Immature natural killer cell (primary cell): Measurements from ENCODE around the gene TUBG2. TPM values are rescaled to one million over a fixed set of nuclear protein-coding genes. Genes with fewer than 3 reads are reported as not detected.
"Not testable (repeated sequence)": the region's sequence is repeated elsewhere in the genome, so short reads cannot be mapped to it uniquely, and the experiment has no call there.

ENCODE experiments used
- DNase-seq, 3 donors: peaks; one replicate each; pipeline ENCODE4 v3.0.0; 2022; ENCODE audit warnings: mixed read lengths in 1 of 3
- H3K27ac Mint-ChIP-seq, 6 donors: one replicate each; pipeline ENCODE4 v1.8.0; 2020; ENCODE audit warnings: mixed read lengths in 6 of 6, mild to moderate bottlenecking in 5 of 6, inconsistent platforms in 4 of 6, moderate library complexity in 3 of 6
- H3K27me3 Mint-ChIP-seq, 3 donors: one replicate each; pipeline ENCODE4 v1.8.0; 2020 to 2021; ENCODE audit warnings: low read depth in 3 of 3, mild to moderate bottlenecking in 3 of 3, mixed read lengths in 3 of 3, moderate library complexity in 3 of 3, inconsistent platforms in 1 of 3
- H3K36me3 Mint-ChIP-seq, 3 donors: one replicate each; pipeline ENCODE4 v1.8.0; 2020; ENCODE audit warnings: mixed read lengths in 3 of 3, inconsistent platforms in 2 of 3, mild to moderate bottlenecking in 2 of 3
- H3K4me1 Mint-ChIP-seq, 2 donors: one replicate each; pipeline ENCODE4 v1.8.0; 2020; ENCODE audit warnings: inconsistent platforms in 2 of 2, mild to moderate bottlenecking in 2 of 2, mixed read lengths in 2 of 2, moderate library complexity in 1 of 2
- H3K4me3 Mint-ChIP-seq, 5 donors: one replicate each; pipeline ENCODE4 v1.8.0; 2020; ENCODE audit warnings: mild to moderate bottlenecking in 5 of 5, mixed read lengths in 5 of 5, inconsistent platforms in 3 of 5, moderate library complexity in 3 of 5
- H3K9me3 Mint-ChIP-seq, 6 donors: one replicate each; pipeline ENCODE4 v1.8.0; 2020; ENCODE audit warnings: mild to moderate bottlenecking in 6 of 6, mixed read lengths in 6 of 6, inconsistent platforms in 4 of 6, moderate library complexity in 3 of 6
- polyA plus RNA-seq, 3 donors: library from polyadenylated mRNA; unstranded; fragments of 300-500 nt; fragmentation: Illumina TruSeq; gene quantifications; one replicate each; pipeline ENCODE4 v1.2.3, GENCODE V29; 2021

The TUBG2 gene
- 1 to 10 TPM; 1.3 to 4.0 (median 3.4) TPM for polyA plus RNA-seq

DNA sequence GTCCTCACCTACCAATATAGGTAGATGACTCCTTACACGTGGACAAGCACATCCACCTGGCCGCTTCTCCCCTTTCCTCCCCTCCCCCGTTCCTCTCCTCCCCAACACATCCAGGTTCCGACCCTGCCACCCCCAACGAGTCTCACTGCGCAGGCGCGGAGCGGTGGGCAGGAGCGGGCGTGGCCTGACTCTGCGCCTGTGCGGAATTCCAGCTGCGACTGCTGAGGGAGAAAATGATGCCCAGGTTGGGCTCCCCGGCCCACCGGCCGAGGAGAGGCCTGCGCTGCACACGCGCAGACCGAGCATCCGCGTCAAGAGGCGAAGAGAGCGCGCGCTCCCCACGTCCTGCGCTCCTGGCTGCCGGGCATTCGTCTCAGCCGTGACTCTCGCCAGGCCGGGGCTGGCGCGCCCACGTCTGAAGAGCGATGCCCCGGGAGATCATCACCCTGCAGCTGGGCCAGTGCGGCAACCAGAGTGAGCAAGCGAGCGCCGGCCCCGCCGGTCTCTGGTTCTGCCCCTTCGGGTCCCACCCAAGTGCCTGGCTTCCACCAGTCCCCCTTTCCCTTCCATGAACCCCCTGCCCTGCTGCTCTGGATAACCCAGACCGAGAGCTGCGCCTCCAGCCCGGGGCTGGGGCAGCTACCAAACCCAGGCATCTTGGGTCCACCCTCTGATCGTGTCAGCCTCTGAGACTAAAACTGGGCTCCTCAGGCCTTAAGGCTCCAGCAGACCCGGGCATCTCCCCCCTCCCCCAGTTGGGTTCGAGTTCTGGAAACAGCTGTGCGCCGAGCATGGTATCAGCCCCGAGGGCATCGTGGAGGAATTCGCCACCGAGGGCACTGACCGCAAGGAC is at the start of gene TUBG2:
Gene TUBG2 (plus strand): TSS at position 206 of the 853 bp plus-strand sequence. CDS start 220 bp downstream, at position 426.
- Mint-ChIP-seq H3K36me3 (peaks cover 0 to 2% (median 0%) of the 10 kb centered on the region in 3 donors), H3K27me3 (peaks cover 0 to 7% (median 1%) of the 10 kb centered on the region in 3 donors), H3K27ac (peak within 1 kb of the TSS in 4 of 6 donors; percentile 27 to 80 (median 55)), H3K4me3 (peak within 1 kb of the TSS; percentile 77 to 92 (median 86)), H3K9me3 (no peaks in the 10 kb centered on the region), H3K4me1 (peaks cover 19 to 30% of the 10 kb centered on the region in 2 donors)
- peak; percentile 47 to 59 (median 51) for DNase-seq

GRCh38 chr17:42609814-42610801 is 49.0 kb upstream of the TUBG2 start:
- peaks cover 43 to 50% of the 10 kb centered on the region in 2 donors for H3K4me1 Mint-ChIP-seq

DNA sequence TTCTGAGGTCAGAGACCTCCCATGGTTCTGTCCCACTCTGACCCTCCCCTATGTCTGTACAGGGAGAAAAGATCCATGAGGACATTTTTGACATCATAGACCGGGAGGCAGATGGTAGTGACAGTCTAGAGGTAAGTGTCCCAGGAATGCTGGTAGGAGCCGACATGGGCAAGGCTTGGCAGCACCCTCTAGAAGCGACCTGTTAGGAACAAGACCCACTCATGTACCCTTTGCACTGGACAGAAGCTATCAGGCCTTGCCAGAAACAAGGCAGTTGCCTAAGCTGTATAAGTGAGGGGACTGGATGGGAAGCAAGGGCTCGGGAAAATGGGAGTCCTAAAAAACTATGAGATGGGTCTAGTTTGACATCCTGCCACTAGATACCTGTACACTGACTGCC is 47.1 kb upstream of the TUBG2 start:
- peaks cover 8 to 17% (median 10%) of the 10 kb centered on the region in 3 donors for H3K27me3 Mint-ChIP-seq
- H3K36me3 Mint-ChIP-seq = peaks cover 0 to 25% (median 6%) of the 10 kb centered on the region in 3 donors
- peak overlapping the region in 4 of 5 donors; percentile 21 to 49 (median 40) for H3K4me3 Mint-ChIP-seq
- H3K4me1 Mint-ChIP-seq = peaks cover 24 to 31% of the 10 kb centered on the region in 2 donors
- H3K27ac Mint-ChIP-seq = no peak overlapping the region
- no peaks in the 10 kb centered on the region for H3K9me3 Mint-ChIP-seq
- DNase-seq = no peak

More at GRCh38 chr17:42609814-42610801, 49.0 kb upstream of the TUBG2 start:
- H3K27me3 Mint-ChIP-seq = peaks cover 8 to 17% (median 9%) of the 10 kb centered on the region in 3 donors
- H3K27ac Mint-ChIP-seq = peak overlapping the region; percentile 94 to 100 (median 98)
- H3K4me3 Mint-ChIP-seq = peak overlapping the region; percentile 99 to 100 (median 100)
- peak in 1 of 3 donors; percentile 3 for DNase-seq
- not testable (repeated sequence) for H3K9me3 Mint-ChIP-seq
- H3K36me3 Mint-ChIP-seq = peaks cover 0 to 24% (median 6%) of the 10 kb centered on the region in 3 donors

DNA sequence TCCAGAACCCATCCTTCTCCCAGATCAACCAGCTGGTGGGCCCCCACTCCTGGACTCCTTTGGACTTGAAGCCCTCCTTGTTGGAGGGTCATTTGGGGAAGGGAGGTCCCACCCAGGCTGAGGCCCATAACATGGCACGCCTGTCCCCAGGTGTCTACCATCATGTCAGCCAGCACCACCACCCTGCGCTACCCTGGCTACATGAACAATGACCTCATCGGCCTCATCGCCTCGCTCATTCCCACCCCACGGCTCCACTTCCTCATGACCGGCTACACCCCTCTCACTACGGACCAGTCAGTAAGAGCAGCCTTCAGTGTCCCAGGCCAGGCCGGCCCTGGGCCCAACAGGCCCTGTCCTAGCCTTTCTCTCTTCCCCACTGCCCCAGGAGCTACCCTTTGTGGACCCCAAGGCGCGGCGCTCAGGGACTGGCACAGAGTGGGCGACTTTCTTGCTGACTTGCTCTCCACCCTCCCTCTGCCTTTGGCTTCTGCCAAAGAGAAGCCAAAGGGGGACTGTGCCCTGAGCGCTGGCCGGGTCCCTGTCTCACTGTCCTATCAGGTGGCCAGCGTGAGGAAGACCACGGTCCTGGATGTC is 45.3 kb upstream of the TUBG2 start:
- H3K27me3 Mint-ChIP-seq = peaks cover 6 to 12% (median 8%) of the 10 kb centered on the region in 3 donors
- no peak for DNase-seq
- H3K4me1 Mint-ChIP-seq = peaks cover 19 to 23% of the 10 kb centered on the region in 2 donors
- H3K4me3 Mint-ChIP-seq = no peak overlapping the region
- peaks cover 0 to 25% (median 6%) of the 10 kb centered on the region in 3 donors for H3K36me3 Mint-ChIP-seq
- no peak overlapping the region for H3K27ac Mint-ChIP-seq
- no peaks in the 10 kb centered on the region for H3K9me3 Mint-ChIP-seq

DNA sequence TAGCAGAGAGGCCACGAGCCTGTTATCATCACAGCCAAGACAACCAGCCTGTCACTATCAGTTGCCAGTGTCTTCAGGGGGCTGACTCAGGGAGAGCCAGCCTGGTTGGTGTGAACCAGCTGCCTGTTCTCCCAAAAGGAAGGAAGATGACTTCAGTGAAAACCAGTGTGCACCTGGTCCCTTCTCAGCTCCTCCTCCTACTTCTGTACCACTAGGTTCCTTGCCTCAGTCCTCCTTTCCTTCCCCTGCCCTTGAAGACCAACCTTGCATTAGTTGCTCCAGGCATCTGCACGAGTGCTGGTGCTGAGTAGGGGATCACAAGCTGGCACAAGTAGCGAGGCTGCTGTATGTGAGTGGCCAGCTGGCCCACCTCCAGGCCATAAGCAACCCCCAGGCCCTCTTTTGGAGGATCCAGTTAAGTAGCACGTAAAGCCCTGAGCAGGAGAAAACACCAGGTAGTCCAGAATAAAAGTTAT is 41.1 kb upstream of the TUBG2 start:
- no peaks in the 10 kb centered on the region for H3K9me3 Mint-ChIP-seq
- H3K36me3 Mint-ChIP-seq = peaks cover 0 to 20% (median 6%) of the 10 kb centered on the region in 3 donors
- H3K4me3 Mint-ChIP-seq = no peak overlapping the region
- no peak for DNase-seq
- H3K27ac Mint-ChIP-seq = peak overlapping the region in 2 of 6 donors; percentile 39 to 58
- H3K4me1 Mint-ChIP-seq = peaks cover 14% of the 10 kb centered on the region in 2 donors
- H3K27me3 Mint-ChIP-seq = peaks cover 0 to 4% (median 2%) of the 10 kb centered on the region in 3 donors

DNA sequence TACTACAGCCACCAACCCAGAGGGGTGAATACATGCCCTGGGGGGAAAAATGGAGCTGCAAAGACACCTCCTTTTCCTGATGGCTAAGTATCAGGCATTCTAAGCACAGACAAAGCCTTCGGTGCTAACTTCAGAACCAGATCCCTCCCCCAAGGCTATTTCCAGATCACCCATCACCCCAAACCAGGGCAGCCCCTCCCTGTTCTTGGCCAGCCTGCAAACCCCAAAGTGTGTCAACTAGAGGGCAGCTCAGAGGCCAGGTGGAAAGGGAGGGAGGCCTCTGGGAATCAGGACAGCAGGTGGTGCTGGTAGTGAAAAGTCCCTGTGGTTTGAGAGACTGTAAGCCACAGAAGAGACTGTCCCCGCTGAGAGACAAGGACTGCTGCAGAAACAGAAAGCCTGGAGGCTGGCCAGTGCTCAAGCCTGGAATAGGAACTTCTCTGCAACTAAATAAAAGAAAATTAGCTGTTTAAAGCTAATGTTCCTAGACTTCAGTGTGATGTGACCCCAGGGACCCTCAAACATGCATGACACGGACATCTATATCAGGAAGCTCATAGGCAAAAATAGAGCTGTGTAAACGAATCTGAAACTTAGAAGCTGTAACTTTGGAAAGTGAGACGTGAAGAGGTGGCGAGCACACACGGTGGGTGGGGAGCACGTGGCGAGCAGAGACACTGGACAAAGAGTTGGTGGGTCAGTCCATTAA is 40.5 kb upstream of the TUBG2 start:
- H3K4me3 Mint-ChIP-seq = peak overlapping the region in 4 of 5 donors; percentile 2 to 68 (median 62)
- H3K4me1 Mint-ChIP-seq = peaks cover 14% of the 10 kb centered on the region in 2 donors
- peak in 1 of 3 donors; percentile 10 for DNase-seq
- H3K36me3 Mint-ChIP-seq = peaks cover 3 to 19% (median 6%) of the 10 kb centered on the region in 3 donors
- no peaks in the 10 kb centered on the region for H3K9me3 Mint-ChIP-seq
- H3K27me3 Mint-ChIP-seq = peaks cover 0 to 3% (median 2%) of the 10 kb centered on the region in 3 donors
- peak overlapping the region in 4 of 6 donors; percentile 17 to 58 (median 32) for H3K27ac Mint-ChIP-seq

DNA sequence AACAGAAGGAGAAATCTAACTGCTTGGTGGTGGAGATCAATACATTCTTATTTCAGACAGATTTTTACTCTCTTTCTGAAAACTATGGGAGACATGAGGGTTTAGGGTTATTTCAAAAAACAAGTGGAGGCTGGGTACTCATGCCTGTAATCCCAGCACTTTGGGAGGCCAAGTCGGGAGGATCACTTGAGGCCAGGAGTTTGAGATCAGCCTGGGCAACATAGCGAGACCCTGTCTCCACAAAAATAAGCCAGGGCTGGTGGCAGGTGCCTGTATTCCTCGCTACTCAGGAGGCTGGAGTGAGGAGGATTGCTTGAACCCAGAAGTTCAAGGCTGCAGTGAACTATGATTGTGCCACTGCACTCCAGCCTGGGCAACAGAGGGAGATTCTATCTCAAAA is 37.1 kb upstream of the TUBG2 start:
- H3K36me3 Mint-ChIP-seq, H3K9me3 Mint-ChIP-seq, DNase-seq, H3K27me3 Mint-ChIP-seq, H3K4me3 Mint-ChIP-seq, H3K27ac Mint-ChIP-seq: not testable (repeated sequence)
- H3K4me1 Mint-ChIP-seq = peaks cover 14% of the 10 kb centered on the region in 2 donors

GRCh38 chr17:42623271-42623670 is 35.8 kb upstream of the TUBG2 start:
- Mint-ChIP-seq H3K9me3 (peaks cover 0 to 1% (median 0%) of the 10 kb centered on the region in 6 donors), H3K27me3 (peaks cover 0 to 3% (median 2%) of the 10 kb centered on the region in 3 donors)
- no peak for DNase-seq

GRCh38 chr17:42623732-42624596 is 35.1 kb upstream of the TUBG2 start:
- Mint-ChIP-seq H3K36me3 (peaks cover 0 to 7% (median 0%) of the 10 kb centered on the region in 3 donors), H3K4me3 (no peak overlapping the region), H3K4me1 (peaks cover 2 to 3% of the 10 kb centered on the region in 2 donors), H3K9me3 (peaks cover 0 to 1% (median 0%) of the 10 kb centered on the region in 6 donors), H3K27me3 (peaks cover 0 to 3% (median 2%) of the 10 kb centered on the region in 3 donors), H3K27ac (no peak overlapping the region)
- DNase-seq = no peak

More at GRCh38 chr17:42623271-42623670, 35.8 kb upstream of the TUBG2 start:
- Mint-ChIP-seq H3K36me3 (peaks cover 0 to 6% (median 0%) of the 10 kb centered on the region in 3 donors), H3K27ac (no peak overlapping the region), H3K4me3 (no peak overlapping the region), H3K4me1 (peaks cover 9 to 10% of the 10 kb centered on the region in 2 donors)

DNA sequence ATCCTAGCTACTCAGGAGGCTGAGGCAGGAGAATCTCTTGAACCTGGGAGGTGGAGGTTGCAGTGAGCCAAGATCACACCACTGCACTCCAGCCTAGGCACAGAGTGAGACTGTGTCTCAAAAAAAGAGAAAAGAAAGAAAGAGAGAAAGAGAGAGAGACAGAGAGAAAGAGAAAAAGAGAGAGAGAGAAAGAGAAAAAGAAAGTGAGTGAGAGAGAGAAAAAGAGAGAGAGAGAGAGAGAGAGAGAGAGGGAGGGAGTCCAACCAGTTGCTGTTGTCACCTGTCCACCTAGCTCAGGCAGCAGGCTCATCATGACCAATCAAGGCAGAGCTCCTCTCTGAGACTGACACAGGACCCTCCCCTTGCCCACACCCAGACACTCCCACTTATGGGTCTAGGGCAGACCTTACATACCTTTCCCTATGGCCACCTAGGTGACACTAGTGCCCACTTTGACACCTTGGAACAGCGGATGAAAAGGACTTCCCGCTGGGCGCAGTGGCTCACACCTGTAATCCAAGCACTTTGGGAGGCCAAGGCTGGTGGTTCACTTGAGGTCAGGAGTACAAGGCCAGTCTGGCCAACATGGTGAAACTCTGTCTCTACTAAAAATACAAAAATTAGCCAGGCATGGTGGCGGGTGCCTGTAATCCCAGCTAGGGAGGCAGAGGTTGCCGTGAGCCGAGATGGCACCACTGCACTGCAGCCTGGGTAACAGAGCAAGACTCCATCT is 31.9 kb upstream of the TUBG2 start:
- H3K4me1 Mint-ChIP-seq, H3K27ac Mint-ChIP-seq: not testable (repeated sequence)

DNA sequence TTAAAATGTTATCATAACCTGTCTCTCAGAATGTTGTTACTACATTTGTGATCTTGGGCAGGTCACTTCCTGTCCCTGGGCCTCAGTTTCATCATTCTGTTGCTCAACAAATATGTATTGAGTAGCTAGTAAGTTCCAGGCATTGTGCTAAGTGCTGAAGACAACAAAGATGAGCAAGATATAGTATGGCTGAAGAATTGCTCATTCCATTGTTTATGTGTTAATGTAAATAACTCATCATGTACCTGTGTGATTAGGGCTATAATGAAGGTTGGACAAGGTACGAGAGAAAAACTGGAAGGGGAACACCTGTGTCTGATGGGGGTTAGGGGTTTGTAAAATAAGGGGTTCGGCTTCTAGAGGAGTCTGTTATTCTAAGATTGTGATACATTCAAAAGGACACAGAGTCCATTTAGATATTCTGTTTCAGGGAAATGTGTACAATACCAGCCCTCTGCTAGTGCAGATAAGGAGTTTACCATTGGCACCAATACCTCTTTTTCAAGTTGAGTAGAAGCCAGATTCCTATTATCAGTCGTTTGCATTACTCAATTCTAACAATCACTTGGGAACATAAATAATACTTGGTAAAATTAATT is 29.6 kb upstream of the TUBG2 start:
- peaks cover 0 to 1% (median 0%) of the 10 kb centered on the region in 6 donors for H3K9me3 Mint-ChIP-seq
- no peaks in the 10 kb centered on the region for H3K4me1 Mint-ChIP-seq
- no peak overlapping the region for H3K27ac Mint-ChIP-seq
- H3K27me3 Mint-ChIP-seq = peaks cover 2 to 3% (median 2%) of the 10 kb centered on the region in 3 donors
- H3K36me3 Mint-ChIP-seq = peaks cover 0 to 8% (median 0%) of the 10 kb centered on the region in 3 donors
- DNase-seq = no peak
- no peak overlapping the region for H3K4me3 Mint-ChIP-seq

More for the DNA sequence above, 31.9 kb upstream of the TUBG2 start:
- peaks cover 0 to 11% (median 0%) of the 10 kb centered on the region in 3 donors for H3K36me3 Mint-ChIP-seq
- not testable (repeated sequence) for DNase-seq, H3K27me3 Mint-ChIP-seq, H3K4me3 Mint-ChIP-seq, H3K9me3 Mint-ChIP-seq
